ENCODE measurements around the gene SNAP29. TPM values are rescaled to one million over a fixed set of nuclear protein-coding genes. Genes with fewer than 3 reads are reported as not detected.

SNAP29 gene
- total and polyA plus RNA-seq, 2 experiments from 2014 or later, result 8.2 to 22.9 TPM

DNA sequence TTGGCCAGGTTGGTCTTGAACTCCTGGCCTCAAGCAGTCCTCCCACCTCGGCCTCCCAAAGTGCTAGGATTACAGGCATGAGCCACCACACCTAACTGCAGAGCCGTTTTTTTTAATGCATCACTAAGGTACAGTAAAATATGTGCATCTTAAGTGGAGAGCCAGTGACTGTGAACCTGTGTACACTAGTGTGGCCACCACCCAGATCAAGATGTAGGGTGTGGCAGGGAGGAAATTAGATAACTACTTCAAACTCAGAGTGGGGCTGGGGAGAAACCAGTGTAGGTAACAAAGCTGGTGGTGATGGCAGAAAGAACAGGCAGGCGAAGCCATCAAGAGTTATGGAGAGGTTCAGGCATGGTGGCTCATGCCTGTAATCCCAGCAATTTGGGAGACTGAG, 14.4 kb downstream of the SNAP29 start:
- no peak for ATAC-seq
- H3K4me3 Mint-ChIP-seq, result no peak overlapping the region
- no peak for DNase-seq (ENCODE audit: low spot score)

DNA sequence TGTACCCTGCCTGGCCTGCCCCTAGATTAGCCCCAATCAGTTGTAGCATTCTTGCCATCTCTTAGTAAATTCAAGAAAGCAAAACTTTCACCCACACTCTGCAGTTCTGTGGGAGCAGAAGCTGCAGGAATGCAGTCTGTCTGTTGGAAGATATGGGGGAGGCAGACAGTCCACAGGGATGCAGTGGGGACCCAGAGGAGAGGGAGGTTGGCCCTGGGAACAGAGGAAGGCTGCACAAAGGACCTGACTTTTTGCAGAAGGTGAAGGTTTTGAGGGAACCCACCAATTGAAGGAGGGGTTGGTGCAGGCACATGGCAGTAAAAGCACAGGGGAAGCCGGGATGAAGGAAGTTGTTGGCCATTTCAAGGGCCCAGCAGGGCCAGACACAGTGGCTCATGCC, 16.5 kb downstream of the SNAP29 start:
- no peaks in the 10 kb centered on the region for H3K4me1 Mint-ChIP-seq
- no peaks in the 10 kb centered on the region; the same call in 1 of the 2 replicates for H3K36me3 ChIP-seq (ENCODE audit: insufficient read depth)
- no peak for ATAC-seq
- TF ChIP-seq EZH2 (IDR thresholded peaks at IDR 0.05; ENCODE audit: low read depth, unreplicated experiment) (no peak), CREB1 (CRISPR knock-in tag; IDR thresholded peaks at IDR 0.05; ENCODE audit: low read depth) (no peak), ZNF331 (CRISPR knock-in tag; IDR thresholded peaks at IDR 0.05; ENCODE audit: low read depth) (no peak), NANOG (IDR thresholded peaks at IDR 0.05; ENCODE audit: borderline replicate concordance) (no peak), JUNB (IDR thresholded peaks at IDR 0.05; ENCODE audit: unreplicated experiment) (no peak), EZH2phosphoT487 (IDR thresholded peaks at IDR 0.05; ENCODE audit: unreplicated experiment) (no peak)
- TF ChIP-seq, protein P1, sequence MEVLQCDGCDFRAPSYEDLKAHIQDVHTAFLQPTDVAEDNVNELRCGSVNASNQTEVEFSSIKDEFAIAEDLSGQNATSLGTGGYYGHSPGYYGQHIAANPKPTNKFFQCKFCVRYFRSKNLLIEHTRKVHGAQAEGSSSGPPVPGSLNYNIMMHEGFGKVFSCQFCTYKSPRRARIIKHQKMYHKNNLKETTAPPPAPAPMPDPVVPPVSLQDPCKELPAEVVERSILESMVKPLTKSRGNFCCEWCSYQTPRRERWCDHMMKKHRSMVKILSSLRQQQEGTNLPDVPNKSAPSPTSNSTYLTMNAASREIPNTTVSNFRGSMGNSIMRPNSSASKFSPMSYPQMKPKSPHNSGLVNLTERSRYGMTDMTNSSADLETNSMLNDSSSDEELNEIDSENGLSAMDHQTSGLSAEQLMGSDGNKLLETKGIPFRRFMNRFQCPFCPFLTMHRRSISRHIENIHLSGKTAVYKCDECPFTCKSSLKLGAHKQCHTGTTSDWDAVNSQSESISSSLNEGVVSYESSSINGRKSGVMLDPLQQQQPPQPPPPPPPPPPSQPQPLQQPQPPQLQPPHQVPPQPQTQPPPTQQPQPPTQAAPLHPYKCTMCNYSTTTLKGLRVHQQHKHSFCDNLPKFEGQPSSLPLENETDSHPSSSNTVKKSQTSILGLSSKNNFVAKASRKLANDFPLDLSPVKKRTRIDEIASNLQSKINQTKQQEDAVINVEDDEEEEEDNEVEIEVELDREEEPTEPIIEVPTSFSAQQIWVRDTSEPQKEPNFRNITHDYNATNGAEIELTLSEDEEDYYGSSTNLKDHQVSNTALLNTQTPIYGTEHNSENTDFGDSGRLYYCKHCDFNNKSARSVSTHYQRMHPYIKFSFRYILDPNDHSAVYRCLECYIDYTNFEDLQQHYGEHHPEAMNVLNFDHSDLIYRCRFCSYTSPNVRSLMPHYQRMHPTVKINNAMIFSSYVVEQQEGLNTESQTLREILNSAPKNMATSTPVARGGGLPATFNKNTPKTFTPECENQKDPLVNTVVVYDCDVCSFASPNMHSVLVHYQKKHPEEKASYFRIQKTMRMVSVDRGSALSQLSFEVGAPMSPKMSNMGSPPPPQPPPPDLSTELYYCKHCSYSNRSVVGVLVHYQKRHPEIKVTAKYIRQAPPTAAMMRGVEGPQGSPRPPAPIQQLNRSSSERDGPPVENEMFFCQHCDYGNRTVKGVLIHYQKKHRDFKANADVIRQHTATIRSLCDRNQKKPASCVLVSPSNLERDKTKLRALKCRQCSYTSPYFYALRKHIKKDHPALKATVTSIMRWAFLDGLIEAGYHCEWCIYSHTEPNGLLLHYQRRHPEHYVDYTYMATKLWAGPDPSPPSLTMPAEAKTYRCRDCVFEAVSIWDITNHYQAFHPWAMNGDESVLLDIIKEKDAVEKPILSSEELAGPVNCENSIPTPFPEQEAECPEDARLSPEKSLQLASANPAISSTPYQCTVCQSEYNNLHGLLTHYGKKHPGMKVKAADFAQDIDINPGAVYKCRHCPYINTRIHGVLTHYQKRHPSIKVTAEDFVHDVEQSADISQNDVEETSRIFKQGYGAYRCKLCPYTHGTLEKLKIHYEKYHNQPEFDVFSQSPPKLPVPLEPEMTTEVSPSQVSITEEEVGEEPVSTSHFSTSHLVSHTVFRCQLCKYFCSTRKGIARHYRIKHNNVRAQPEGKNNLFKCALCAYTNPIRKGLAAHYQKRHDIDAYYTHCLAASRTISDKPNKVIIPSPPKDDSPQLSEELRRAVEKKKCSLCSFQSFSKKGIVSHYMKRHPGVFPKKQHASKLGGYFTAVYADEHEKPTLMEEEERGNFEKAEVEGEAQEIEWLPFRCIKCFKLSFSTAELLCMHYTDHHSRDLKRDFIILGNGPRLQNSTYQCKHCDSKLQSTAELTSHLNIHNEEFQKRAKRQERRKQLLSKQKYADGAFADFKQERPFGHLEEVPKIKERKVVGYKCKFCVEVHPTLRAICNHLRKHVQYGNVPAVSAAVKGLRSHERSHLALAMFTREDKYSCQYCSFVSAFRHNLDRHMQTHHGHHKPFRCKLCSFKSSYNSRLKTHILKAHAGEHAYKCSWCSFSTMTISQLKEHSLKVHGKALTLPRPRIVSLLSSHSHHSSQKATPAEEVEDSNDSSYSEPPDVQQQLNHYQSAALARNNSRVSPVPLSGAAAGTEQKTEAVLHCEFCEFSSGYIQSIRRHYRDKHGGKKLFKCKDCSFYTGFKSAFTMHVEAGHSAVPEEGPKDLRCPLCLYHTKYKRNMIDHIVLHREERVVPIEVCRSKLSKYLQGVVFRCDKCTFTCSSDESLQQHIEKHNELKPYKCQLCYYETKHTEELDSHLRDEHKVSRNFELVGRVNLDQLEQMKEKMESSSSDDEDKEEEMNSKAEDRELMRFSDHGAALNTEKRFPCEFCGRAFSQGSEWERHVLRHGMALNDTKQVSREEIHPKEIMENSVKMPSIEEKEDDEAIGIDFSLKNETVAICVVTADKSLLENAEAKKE (CRISPR knock-in tag; IDR thresholded peaks at IDR 0.05), result no peak
- TF ChIP-seq, protein P2, sequence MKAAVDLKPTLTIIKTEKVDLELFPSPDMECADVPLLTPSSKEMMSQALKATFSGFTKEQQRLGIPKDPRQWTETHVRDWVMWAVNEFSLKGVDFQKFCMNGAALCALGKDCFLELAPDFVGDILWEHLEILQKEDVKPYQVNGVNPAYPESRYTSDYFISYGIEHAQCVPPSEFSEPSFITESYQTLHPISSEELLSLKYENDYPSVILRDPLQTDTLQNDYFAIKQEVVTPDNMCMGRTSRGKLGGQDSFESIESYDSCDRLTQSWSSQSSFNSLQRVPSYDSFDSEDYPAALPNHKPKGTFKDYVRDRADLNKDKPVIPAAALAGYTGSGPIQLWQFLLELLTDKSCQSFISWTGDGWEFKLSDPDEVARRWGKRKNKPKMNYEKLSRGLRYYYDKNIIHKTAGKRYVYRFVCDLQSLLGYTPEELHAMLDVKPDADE (IDR thresholded peaks at IDR 0.05), result no peak
- TF ChIP-seq, protein P3, sequence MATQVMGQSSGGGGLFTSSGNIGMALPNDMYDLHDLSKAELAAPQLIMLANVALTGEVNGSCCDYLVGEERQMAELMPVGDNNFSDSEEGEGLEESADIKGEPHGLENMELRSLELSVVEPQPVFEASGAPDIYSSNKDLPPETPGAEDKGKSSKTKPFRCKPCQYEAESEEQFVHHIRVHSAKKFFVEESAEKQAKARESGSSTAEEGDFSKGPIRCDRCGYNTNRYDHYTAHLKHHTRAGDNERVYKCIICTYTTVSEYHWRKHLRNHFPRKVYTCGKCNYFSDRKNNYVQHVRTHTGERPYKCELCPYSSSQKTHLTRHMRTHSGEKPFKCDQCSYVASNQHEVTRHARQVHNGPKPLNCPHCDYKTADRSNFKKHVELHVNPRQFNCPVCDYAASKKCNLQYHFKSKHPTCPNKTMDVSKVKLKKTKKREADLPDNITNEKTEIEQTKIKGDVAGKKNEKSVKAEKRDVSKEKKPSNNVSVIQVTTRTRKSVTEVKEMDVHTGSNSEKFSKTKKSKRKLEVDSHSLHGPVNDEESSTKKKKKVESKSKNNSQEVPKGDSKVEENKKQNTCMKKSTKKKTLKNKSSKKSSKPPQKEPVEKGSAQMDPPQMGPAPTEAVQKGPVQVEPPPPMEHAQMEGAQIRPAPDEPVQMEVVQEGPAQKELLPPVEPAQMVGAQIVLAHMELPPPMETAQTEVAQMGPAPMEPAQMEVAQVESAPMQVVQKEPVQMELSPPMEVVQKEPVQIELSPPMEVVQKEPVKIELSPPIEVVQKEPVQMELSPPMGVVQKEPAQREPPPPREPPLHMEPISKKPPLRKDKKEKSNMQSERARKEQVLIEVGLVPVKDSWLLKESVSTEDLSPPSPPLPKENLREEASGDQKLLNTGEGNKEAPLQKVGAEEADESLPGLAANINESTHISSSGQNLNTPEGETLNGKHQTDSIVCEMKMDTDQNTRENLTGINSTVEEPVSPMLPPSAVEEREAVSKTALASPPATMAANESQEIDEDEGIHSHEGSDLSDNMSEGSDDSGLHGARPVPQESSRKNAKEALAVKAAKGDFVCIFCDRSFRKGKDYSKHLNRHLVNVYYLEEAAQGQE (IDR thresholded peaks at IDR 0.05; ENCODE audit: unreplicated experiment), result no peak

More for the DNA sequence above, 14.4 kb downstream of the SNAP29 start:
- H3K4me2 ChIP-seq, result no peak overlapping the region
- H3K36me3 Mint-ChIP-seq (ENCODE audit: low read depth), result peaks cover 4% of the 10 kb centered on the region
- H3K4me1 ChIP-seq (ENCODE audit: insufficient read depth), result no peaks in the 10 kb centered on the region
- H3K27ac ChIP-seq (ENCODE audit: low read depth), result no peak overlapping the region
- H4K20me1 ChIP-seq (replicated peaks; ENCODE audit: insufficient read depth), result no peaks in the 10 kb centered on the region
- no peak overlapping the region for H3K27ac Mint-ChIP-seq
- H3K27me3 Mint-ChIP-seq (ENCODE audit: insufficient read depth, low read depth, poor library complexity), result peaks cover 7% of the 10 kb centered on the region
- no peaks in the 10 kb centered on the region for H3K9me2 ChIP-seq (ENCODE audit: insufficient read depth)
- no peaks in the 10 kb centered on the region for H3K4me1 Mint-ChIP-seq
- no peaks in the 10 kb centered on the region for H3K9me3 Mint-ChIP-seq
- no peaks in the 10 kb centered on the region for H3F3A ChIP-seq (replicated peaks; ENCODE audit: low read depth)
- no peak overlapping the region for H2AFZ ChIP-seq
- no peaks in the 10 kb centered on the region for H3K79me2 ChIP-seq (replicated peaks; ENCODE audit: insufficient read depth)
- H3K4me3 ChIP-seq, result no peak overlapping the region
- TF ChIP-seq ZNF331 (CRISPR knock-in tag; IDR thresholded peaks at IDR 0.05; ENCODE audit: low read depth) (no peak), CREB1 (CRISPR knock-in tag; IDR thresholded peaks at IDR 0.05; ENCODE audit: low read depth) (no peak), STAT1 (IDR thresholded peaks at IDR 0.05; ENCODE audit: unreplicated experiment) (no peak)
- no peaks in the 10 kb centered on the region; the same call in 1 of the 2 replicates for H3K36me3 ChIP-seq (ENCODE audit: insufficient read depth)
- no peaks in the 10 kb centered on the region for H3K27me3 ChIP-seq (ENCODE audit: insufficient read depth)

More for the DNA sequence above, 16.5 kb downstream of the SNAP29 start:
- H3K4me3 Mint-ChIP-seq, result no peak overlapping the region
- no peak for DNase-seq (ENCODE audit: low spot score)
- peaks cover 4% of the 10 kb centered on the region for H3K36me3 Mint-ChIP-seq (ENCODE audit: low read depth)
- Histone ChIP-seq H3F3A (replicated peaks; ENCODE audit: low read depth) (no peaks in the 10 kb centered on the region), H3K79me2 (replicated peaks; ENCODE audit: insufficient read depth) (no peaks in the 10 kb centered on the region), H2AFZ (no peak overlapping the region), H3K4me3 (no peak overlapping the region), H3K4me1 (ENCODE audit: insufficient read depth) (no peaks in the 10 kb centered on the region), H4K20me1 (replicated peaks; ENCODE audit: insufficient read depth) (no peaks in the 10 kb centered on the region), H3K9me2 (ENCODE audit: insufficient read depth) (no peaks in the 10 kb centered on the region), H3K27me3 (ENCODE audit: insufficient read depth) (no peaks in the 10 kb centered on the region), H3K4me2 (no peak overlapping the region), H3K27ac (ENCODE audit: low read depth) (no peak overlapping the region)
- H3K27me3 Mint-ChIP-seq (ENCODE audit: insufficient read depth, low read depth, poor library complexity), result peaks cover 6% of the 10 kb centered on the region
- no peak overlapping the region for H3K27ac Mint-ChIP-seq
- no peaks in the 10 kb centered on the region for H3K9me3 Mint-ChIP-seq

Measured in GM23338 (cell line).